Ishikawa (cell line): ENCODE results near the gene OR10H2.

ENCODE experiments used
- CEBPB ChIP-seq: IDR thresholded peaks from 2 replicates; pipeline ENCODE4 v1.6.1; 2012
- CREB1 ChIP-seq: IDR thresholded peaks from 2 replicates; pipeline ENCODE4 v1.6.1; 2012; ENCODE audit warnings: low read depth
- EGR1 ChIP-seq: IDR thresholded peaks from 2 replicates; pipeline ENCODE4 v1.6.1; 2012
- EP300 ChIP-seq: IDR thresholded peaks from 2 replicates; pipeline ENCODE4 v1.6.1; 2012; ENCODE audit warnings: borderline replicate concordance
- FOXM1 ChIP-seq: IDR thresholded peaks from 2 replicates; pipeline ENCODE4 v1.6.1; 2012; ENCODE audit warnings: low read depth, borderline replicate concordance
- MAX ChIP-seq: IDR thresholded peaks from 2 replicates; pipeline ENCODE4 v1.6.1; 2012
- RAD21 ChIP-seq: IDR thresholded peaks from 2 replicates; pipeline ENCODE4 v1.6.1; 2012; ENCODE audit warnings: low read depth
- REST ChIP-seq: IDR thresholded peaks from 2 replicates; pipeline ENCODE4 v1.6.1; 2012; ENCODE audit warnings: low read depth, mild to moderate bottlenecking
- TAF1 ChIP-seq: IDR thresholded peaks from 2 replicates; pipeline ENCODE4 v1.6.1; 2012; ENCODE audit warnings: low read depth, mild to moderate bottlenecking
- TCF12 ChIP-seq: IDR thresholded peaks from 2 replicates; pipeline ENCODE4 v1.6.1; 2012; ENCODE audit warnings: low read depth
- TEAD4 ChIP-seq: IDR thresholded peaks from 2 replicates; pipeline ENCODE4 v1.6.1; 2012
- USF1 ChIP-seq: IDR thresholded peaks from 2 replicates; pipeline ENCODE4 v1.6.1; 2012
- YY1 ChIP-seq: IDR thresholded peaks from 2 replicates; pipeline ENCODE4 v1.6.1; 2012; ENCODE audit warnings: low read depth
- ZBTB7A ChIP-seq: IDR thresholded peaks from 2 replicates; pipeline ENCODE4 v1.6.1; 2012; ENCODE audit warnings: low read depth

- TF ChIP-seq TEAD4 (no peak), REST (no peak), TCF12 (no peak), CREB1 (no peak), USF1 (no peak), FOXM1 (no peak), CEBPB (no peak), RAD21 (no peak), EGR1 (no peak), EP300 (no peak), YY1 (no peak), ZBTB7A (no peak), MAX (no peak), TAF1 (no peak)
These were observed 30.6 kb downstream of the OR10H2 start for GRCh38 chr19:15758379-15758778.
